ENCODE results near the gene GOLT1A. TPM values are rescaled to one million over a fixed set of nuclear protein-coding genes. Genes with fewer than 3 reads are reported as not detected.

GOLT1A gene
- total RNA-seq, 4 donors from 2014 or later, result 1.1 to 1.3 TPM; not detected in 2

- H3K27me3 ChIP-seq, result no peaks in the 10 kb centered on the region
- no peak for ATAC-seq
- H3K36me3 ChIP-seq, result no peaks in the 10 kb centered on the region
- no peak overlapping the region for H3K4me3 ChIP-seq
- no peaks in the 10 kb centered on the region for H3K9me3 ChIP-seq
- H3K27ac ChIP-seq, result no peak overlapping the region
- in situ Hi-C loops (cut with MboI; ENCODE audit: low sequenced_read_pairs in 4 of 4) (loop anchor here in 1 of 4 donors (25.0 kb wide), 1 partner anchor 140 kb away; the partner anchor contains the start of gene PLEKHA6), intact Hi-C loops (cut with DNase I; ENCODE audit: low total_unique reads) (no loop called here)
- TF ChIP-seq POLR2A (IDR thresholded peaks at IDR 0.05) (no peak), CTCF (IDR thresholded peaks at IDR 0.05 in 4 of 5, conservative IDR thresholded peaks at IDR 0.05 in 1 of 5) (no peak)
- DNase-seq, result no peak
- no peaks in the 10 kb centered on the region for H3K4me1 ChIP-seq
Measured at GRCh38 chr1:204222006-204222763, 8.4 kb upstream of the GOLT1A start.

- ATAC-seq (no peak), DNase-seq (no peak)
- intact Hi-C loops (cut with DNase I; ENCODE audit: low total_unique reads), result no loop called here
- TF ChIP-seq POLR2A (IDR thresholded peaks at IDR 0.05), result no peak
- TF ChIP-seq CTCF (IDR thresholded peaks at IDR 0.05 in 4 of 5, conservative IDR thresholded peaks at IDR 0.05 in 1 of 5), result no peak
- H3K9me3 ChIP-seq, result no peaks in the 10 kb centered on the region
- H3K27ac ChIP-seq, result no peak overlapping the region
- no peaks in the 10 kb centered on the region for H3K36me3 ChIP-seq
- H3K4me3 ChIP-seq, result no peak overlapping the region
- no peaks in the 10 kb centered on the region for H3K4me1 ChIP-seq
- peaks cover 0 to 5% (median 0%) of the 10 kb centered on the region in 3 donors for H3K27me3 ChIP-seq
- in situ Hi-C loops (cut with MboI; ENCODE audit: low sequenced_read_pairs in 4 of 4), result loop anchor here in 1 of 4 donors (25.0 kb wide), 1 partner anchor 141 kb away; the partner anchor contains the start of gene PLEKHA6
Measured at GRCh38 chr1:204221271-204221670, 7.5 kb upstream of the GOLT1A start.

GRCh38 chr1:204219971-204220616 lies 6.3 kb upstream of the GOLT1A start:
- intact Hi-C loops (cut with DNase I; ENCODE audit: low total_unique reads) (no loop called here), in situ Hi-C loops (cut with MboI; ENCODE audit: low sequenced_read_pairs in 4 of 4) (loop anchor here in 1 of 4 donors (25.0 kb wide), 1 partner anchor 142 kb away; the partner anchor contains the start of gene PLEKHA6)
- Histone ChIP-seq H3K4me3 (no peak overlapping the region), H3K27ac (no peak overlapping the region), H3K4me1 (no peaks in the 10 kb centered on the region), H3K36me3 (no peaks in the 10 kb centered on the region), H3K27me3 (peaks cover 0 to 5% (median 0%) of the 10 kb centered on the region in 3 donors), H3K9me3 (no peaks in the 10 kb centered on the region)
- DNase-seq, result no peak
- no peak for ATAC-seq
- no peak for TF ChIP-seq CTCF (IDR thresholded peaks at IDR 0.05 in 4 of 5, conservative IDR thresholded peaks at IDR 0.05 in 1 of 5)
- no peak for TF ChIP-seq POLR2A (IDR thresholded peaks at IDR 0.05)

GRCh38 chr1:204218552-204218951 lies 4.8 kb upstream of the GOLT1A start:
- peaks cover 0 to 6% of the 10 kb centered on the region in 2 donors for H3K4me1 ChIP-seq
- no peak overlapping the region for H3K27ac ChIP-seq
- peaks cover 3 to 13% (median 5%) of the 10 kb centered on the region in 3 donors for H3K27me3 ChIP-seq
- in situ Hi-C loops (cut with MboI; ENCODE audit: low sequenced_read_pairs in 4 of 4) (loop anchor here in 1 of 4 donors (25.0 kb wide), 1 partner anchor 144 kb away; the partner anchor contains the start of gene PLEKHA6), intact Hi-C loops (cut with DNase I; ENCODE audit: low total_unique reads) (no loop called here)
- H3K9me3 ChIP-seq, result no peaks in the 10 kb centered on the region
- no peak overlapping the region for H3K4me3 ChIP-seq
- DNase-seq (no peak), ATAC-seq (no peak)
- TF ChIP-seq POLR2A (IDR thresholded peaks at IDR 0.05), result no peak
- no peak for TF ChIP-seq CTCF (IDR thresholded peaks at IDR 0.05 in 4 of 5, conservative IDR thresholded peaks at IDR 0.05 in 1 of 5)
- H3K36me3 ChIP-seq, result no peaks in the 10 kb centered on the region
